Peyer's patch (tissue), 4 donors: ENCODE results near the gene LCN9. TPM values are rescaled to one million over a fixed set of nuclear protein-coding genes. Genes with fewer than 3 reads are reported as not detected.

Experiments used
- DNase-seq, 3 donors: peaks; one replicate each; pipeline ENCODE4 v3.0.0-alpha.2; 2017 to 2019
- H3K27ac ChIP-seq, 4 donors: fragments of 200-600 bp; sonication (generic); one replicate each; pipeline ENCODE4 v1.5.1; 2016 to 2019
- H3K27me3 ChIP-seq, 2 donors: fragments of 200-600 bp; sonication (generic); one replicate each; pipeline ENCODE4 v1.5.1; 2019
- H3K36me3 ChIP-seq, 3 donors: fragments of 200-600 bp; sonication (generic); one replicate each; pipeline ENCODE4 v1.5.1; 2016 to 2019
- H3K4me1 ChIP-seq, 4 donors: fragments of 200-600 bp; sonication (generic); one replicate each; pipeline ENCODE4 v1.5.1; 2016 to 2019
- H3K4me3 ChIP-seq, 4 donors: fragments of 200-600 bp; sonication (generic); 1 replicate in 3 of 4; 2 replicates in 1 of 4; pipeline ENCODE4 v1.5.1; 2016 to 2019; ENCODE audit warnings: mild to moderate bottlenecking in 1 of 4
- H3K9me3 ChIP-seq, 4 donors: fragments of 200-600 bp; sonication (generic); one replicate each; pipeline ENCODE4 v1.5.1; 2016 to 2019; ENCODE audit warnings: mild to moderate bottlenecking in 1 of 4
- CTCF ChIP-seq, 6 experiments: fragments of 450-650 bp in 4 of 6; fragments of 200-600 bp in 2 of 6; sonication (generic) in 1 of 6; IDR thresholded peaks; one replicate each; pipeline ENCODE4 v1.5.1; 2017 to 2019; ENCODE audit warnings: antibody characterized with exemption in 6 of 6, mild to moderate bottlenecking in 3 of 6, moderate library complexity in 1 of 6
- POLR2A ChIP-seq, 2 donors: fragments of 450-650 bp; IDR thresholded peaks; one replicate each; pipeline ENCODE4 v1.5.1; 2017; ENCODE audit warnings: antibody characterized with exemption in 2 of 2, mild to moderate bottlenecking in 2 of 2, moderate library complexity in 2 of 2
- total RNA-seq, 4 donors: library from RNA; depleted of rRNA; stranded (reverse); fragments of >200 nt; gene quantifications; one replicate each; pipeline ENCODE4 v1.1.0, GENCODE V29; 2016

The LCN9 gene
- not detected for total RNA-seq

GRCh38 chr9:135662758-135663450, at the start of gene LCN9:
LCN9 (plus strand) TSS chr9:135663309; CDS start chr9:135663322, 13 bp downstream.
- Histone ChIP-seq H3K4me1 (no peaks in the 10 kb centered on the region), H3K27me3 (no peaks in the 10 kb centered on the region), H3K36me3 (no peaks in the 10 kb centered on the region), H3K4me3 (no peak within 1 kb of the TSS), H3K27ac (no peak within 1 kb of the TSS), H3K9me3 (no peaks in the 10 kb centered on the region)
- peak in 1 of 3 donors; percentile 34 for DNase-seq
- TF ChIP-seq POLR2A (IDR thresholded peaks at IDR 0.05) (no peak), CTCF (IDR thresholded peaks at IDR 0.05) (no peak)

GRCh38 chr9:135613946-135614805, 48.9 kb upstream of the LCN9 start:
- no peaks in the 10 kb centered on the region for H3K4me1 ChIP-seq
- no peaks in the 10 kb centered on the region for H3K27me3 ChIP-seq
- no peak overlapping the region for H3K27ac ChIP-seq
- no peaks in the 10 kb centered on the region for H3K9me3 ChIP-seq
- no peaks in the 10 kb centered on the region for H3K36me3 ChIP-seq
- DNase-seq, result peak in 2 of 3 donors; percentile 8 to 34
- no peak overlapping the region for H3K4me3 ChIP-seq
- TF ChIP-seq POLR2A (IDR thresholded peaks at IDR 0.05) (no peak), CTCF (IDR thresholded peaks at IDR 0.05) (no peak)

- TF ChIP-seq POLR2A (IDR thresholded peaks at IDR 0.05) (no peak), CTCF (IDR thresholded peaks at IDR 0.05) (no peak)
- no peak overlapping the region for H3K4me3 ChIP-seq
- H3K27me3 ChIP-seq, result no peaks in the 10 kb centered on the region
- H3K36me3 ChIP-seq, result no peaks in the 10 kb centered on the region
- H3K27ac ChIP-seq, result no peak overlapping the region
- DNase-seq, result peak in 2 of 3 donors; percentile 9 to 34
- H3K4me1 ChIP-seq, result no peaks in the 10 kb centered on the region
- no peaks in the 10 kb centered on the region for H3K9me3 ChIP-seq
Measured at GRCh38 chr9:135614821-135615665, 48.1 kb upstream of the LCN9 start.

GRCh38 chr9:135615666-135616618, 47.2 kb upstream of the LCN9 start:
- H3K36me3 ChIP-seq, result no peaks in the 10 kb centered on the region
- no peak overlapping the region for H3K4me3 ChIP-seq
- H3K27me3 ChIP-seq, result no peaks in the 10 kb centered on the region
- peak in 1 of 3 donors; percentile 11 for DNase-seq
- H3K9me3 ChIP-seq, result no peaks in the 10 kb centered on the region
- no peak overlapping the region for H3K27ac ChIP-seq
- no peak for TF ChIP-seq POLR2A (IDR thresholded peaks at IDR 0.05)
- TF ChIP-seq CTCF (IDR thresholded peaks at IDR 0.05), result no peak
- no peaks in the 10 kb centered on the region for H3K4me1 ChIP-seq
